Measurements from ENCODE around the gene EN2.

The EN2 gene

DNA sequence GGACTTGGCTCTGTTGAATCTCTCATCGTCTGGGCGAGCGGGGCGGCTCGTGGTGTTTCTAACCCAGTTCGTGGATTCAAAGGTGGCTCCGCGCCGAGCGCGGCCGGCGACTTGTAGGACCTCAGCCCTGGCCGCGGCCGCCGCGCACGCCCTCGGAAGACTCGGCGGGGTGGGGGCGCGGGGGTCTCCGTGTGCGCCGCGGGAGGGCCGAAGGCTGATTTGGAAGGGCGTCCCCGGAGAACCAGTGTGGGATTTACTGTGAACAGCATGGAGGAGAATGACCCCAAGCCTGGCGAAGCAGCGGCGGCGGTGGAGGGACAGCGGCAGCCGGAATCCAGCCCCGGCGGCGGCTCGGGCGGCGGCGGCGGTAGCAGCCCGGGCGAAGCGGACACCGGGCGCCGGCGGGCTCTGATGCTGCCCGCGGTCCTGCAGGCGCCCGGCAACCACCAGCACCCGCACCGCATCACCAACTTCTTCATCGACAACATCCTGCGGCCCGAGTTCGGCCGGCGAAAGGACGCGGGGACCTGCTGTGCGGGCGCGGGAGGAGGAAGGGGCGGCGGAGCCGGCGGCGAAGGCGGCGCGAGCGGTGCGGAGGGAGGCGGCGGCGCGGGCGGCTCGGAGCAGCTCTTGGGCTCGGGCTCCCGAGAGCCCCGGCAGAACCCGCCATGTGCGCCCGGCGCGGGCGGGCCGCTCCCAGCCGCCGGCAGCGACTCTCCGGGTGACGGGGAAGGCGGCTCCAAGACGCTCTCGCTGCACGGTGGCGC is at the start of gene EN2:
EN2 (plus strand) TSS at position 19 of the 767 bp plus-strand sequence; CDS start at position 268, 249 bp downstream.
- DNase-seq = no peak

- no peak for DNase-seq
These were observed 49.0 kb upstream of the EN2 start for GRCh38 chr7:155408651-155409586.

DNA sequence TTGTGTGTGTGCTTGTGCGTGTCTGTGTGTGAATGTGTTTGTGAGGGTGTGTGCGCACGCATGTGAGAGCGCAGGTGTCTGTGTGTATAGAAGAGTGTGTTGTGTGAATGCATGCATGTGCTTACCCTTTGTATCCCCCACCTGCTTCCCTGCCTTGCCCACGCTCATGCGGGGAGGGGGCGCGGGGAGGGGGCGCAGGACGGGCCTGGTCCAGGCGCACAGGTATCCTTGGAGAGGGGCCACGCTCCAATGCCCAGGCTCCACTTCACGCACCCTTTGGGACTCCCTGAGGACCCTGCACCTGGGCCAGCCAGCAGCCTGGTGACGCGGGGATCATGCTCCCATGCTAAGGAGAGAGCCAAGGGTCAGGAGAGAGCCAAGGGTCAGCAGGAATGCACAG is 47.9 kb upstream of the EN2 start:
- DNase-seq = no peak

DNA sequence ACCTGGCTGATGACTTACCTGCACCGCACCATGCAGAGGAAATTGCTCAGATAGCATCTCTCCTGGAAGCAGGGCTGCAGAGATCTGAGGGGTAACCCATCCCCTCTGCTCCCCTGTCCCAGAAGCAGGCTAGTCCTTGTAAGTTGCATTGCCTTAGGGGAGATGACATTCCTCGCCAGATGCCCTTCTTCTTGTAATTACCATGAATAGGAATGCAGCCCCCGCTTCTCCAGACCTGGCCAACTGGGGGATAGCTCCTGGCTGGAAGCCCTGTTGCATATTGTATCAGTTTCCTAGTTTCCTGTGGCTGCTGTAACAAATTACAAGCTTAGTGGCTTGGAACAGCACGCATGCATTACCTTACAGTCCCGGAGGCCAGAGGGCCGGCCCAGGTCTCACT is 47.5 kb upstream of the EN2 start:
- no peak for DNase-seq

GRCh38 chr7:155411718-155412415 is 46.1 kb upstream of the EN2 start:
- DNase-seq = no peak

DNA sequence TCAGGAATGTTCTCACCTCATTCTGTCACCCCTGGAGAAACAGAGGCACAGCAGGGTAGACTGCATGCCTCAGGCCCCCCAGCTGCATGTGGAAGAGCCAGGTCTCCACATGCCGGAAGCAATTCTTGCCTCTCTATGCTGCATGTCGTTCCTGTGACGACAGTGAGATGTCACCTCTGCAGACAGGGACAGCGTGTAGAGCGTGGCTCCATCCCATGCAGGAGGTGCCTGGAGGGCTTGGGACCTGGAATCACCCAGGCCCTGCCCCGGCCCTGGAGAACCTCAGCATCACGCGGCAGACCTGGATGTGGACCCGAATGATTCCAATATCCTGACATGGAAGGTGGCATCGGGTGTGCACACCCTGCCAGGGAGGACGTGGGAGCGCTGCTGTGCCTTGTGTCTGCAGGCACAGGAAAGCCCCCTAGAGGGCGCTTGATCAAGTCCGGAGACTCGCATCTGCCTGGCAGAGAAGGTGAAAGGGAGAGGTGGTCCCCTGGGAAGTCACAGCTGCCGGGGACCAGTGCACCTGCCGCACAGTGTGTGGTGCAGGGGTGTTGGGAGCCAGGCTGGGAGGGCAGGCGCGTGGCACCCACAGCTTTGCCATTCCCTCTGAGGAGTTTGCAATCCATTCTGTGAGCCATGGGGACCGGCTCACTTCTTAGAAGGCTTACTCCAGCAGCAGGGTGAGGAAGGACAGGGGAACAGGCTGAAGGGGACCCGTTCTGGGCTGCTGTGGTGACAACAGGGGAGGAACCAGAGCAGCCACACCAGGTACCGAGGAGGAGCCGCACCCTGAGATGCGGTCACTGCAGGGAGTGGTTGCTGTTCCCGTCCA is 45.3 kb upstream of the EN2 start:
- DNase-seq = peak; percentile 29

GRCh38 chr7:155414547-155415492 is 43.1 kb upstream of the EN2 start:
- no peak for DNase-seq

- no peak for DNase-seq
These were observed 41.1 kb upstream of the EN2 start for GRCh38 chr7:155416646-155417380.

- no peak for DNase-seq
These were observed 39.6 kb upstream of the EN2 start for GRCh38 chr7:155418304-155418703.

GRCh38 chr7:155418941-155419755 is 38.8 kb upstream of the EN2 start:
- no peak for DNase-seq

GRCh38 chr7:155420116-155420515 is 37.8 kb upstream of the EN2 start:
- DNase-seq = no peak

DNA sequence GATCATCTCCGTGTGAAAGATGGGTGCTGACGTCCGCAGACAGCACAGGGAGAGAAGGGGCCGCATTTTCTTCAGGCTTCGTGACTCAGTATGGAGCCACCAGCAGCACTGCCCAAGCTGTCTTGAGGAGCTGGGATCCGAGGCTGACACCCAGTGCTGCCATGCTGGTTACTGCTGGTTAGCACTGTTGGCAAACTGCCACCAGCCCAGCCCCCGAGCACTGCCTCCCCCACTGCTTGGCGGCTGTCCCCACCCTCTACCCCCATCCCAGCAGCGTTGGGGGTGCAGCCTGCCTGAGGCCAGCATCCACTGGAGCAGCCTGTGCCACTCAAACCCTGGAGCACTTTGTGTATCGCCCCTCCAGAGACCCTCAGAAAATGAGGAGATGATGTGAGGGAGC is 35.8 kb upstream of the EN2 start:
- DNase-seq = no peak

- DNase-seq = no peak
These were observed 35.2 kb upstream of the EN2 start for GRCh38 chr7:155422599-155423336.

- DNase-seq = no peak
These were observed 34.3 kb upstream of the EN2 start for GRCh38 chr7:155423337-155424285.

DNA sequence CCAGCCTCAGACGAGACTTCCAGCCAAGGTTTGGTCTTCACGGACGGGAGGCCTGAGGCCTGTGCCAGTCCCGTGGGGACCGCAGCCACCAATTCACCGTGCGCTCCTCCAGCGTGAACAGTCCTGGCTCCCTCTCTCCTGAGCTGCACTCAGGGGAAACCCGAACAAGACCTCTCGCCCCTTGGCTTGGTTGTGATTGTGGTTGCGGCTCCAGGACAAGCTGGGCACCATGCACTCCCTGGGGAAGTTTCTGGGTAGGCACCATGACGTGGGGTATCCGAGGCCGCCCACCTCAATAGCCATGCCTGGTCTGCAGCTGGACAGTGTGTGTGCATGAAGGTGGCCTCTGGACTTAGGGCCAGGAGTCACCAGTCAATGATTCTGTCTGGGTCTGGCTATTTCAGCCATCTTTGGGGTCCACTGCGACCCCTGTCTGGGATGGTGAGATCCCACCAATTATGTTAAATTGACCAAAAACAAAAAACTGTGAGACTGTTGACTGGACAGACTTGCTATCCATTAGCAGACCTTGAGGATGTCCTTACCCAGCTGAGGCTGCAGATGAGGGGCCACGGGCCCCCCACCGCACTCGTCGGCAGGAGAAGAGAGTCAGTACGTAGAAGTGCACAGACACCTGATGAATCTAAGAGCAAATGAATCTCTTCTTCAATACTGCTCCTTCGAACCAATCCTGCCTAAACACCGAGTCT is 33.5 kb upstream of the EN2 start:
- DNase-seq = no peak

GRCh38 chr7:155425011-155425340 is 33.0 kb upstream of the EN2 start:
- DNase-seq = no peak

GRCh38 chr7:155425887-155426286 is 32.0 kb upstream of the EN2 start:
- DNase-seq = no peak

Data from MV-4-11 (cell line).